ENCODE results near the gene WDR6.

Gene WDR6

DNA sequence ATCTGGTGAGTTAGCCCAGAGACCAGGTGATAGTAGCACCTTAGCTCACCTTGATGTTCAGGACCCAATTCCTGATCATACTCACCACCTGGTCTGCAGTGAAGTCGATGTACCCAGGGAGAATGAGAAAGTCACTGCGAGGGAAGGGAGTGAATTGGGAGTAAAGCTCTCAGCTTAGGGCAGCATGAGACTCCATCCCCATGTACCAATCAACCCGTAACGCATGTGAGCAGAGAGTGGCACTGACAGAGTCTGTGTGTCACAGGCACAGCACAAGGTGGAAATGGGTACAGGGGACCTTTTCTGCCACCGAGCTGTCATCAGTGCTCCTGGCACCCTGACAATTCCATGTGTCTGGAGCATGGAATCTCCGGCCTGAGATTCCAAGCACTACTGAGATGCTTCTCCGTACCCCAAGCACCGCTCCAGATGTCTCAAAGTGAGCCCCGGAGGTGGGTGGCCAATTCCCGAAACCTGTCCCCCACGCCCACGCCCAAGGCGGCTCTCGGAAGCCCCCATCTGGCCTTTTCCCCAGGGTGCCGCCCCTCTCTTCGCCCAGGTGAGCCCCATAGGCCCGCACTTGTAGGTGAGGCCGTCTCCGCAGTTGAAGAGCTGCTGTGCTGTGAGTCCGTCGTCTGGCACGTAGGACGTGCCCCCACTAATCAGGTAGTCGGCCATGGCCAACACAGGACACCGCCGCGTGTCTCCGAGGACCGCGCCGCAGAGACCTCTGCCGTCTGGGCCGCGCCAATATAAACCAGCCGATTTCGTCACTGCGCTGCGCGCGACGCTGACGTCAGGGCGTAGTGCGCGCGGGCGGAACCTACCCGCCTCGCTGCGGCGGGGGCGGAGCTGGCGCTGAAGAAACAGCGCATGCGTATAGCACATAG, 21.7 kb downstream of the WDR6 start, which contains the start of gene IMPDH2:
Gene IMPDH2 (minus strand): TSS at position 726 of the 890 bp plus-strand sequence. CDS start 48 bp downstream, at position 678.
- peak; percentile 93 to 94 for DNase-seq

GRCh38 chr3:49029563-49029884, 22.3 kb downstream of the WDR6 start:
- no peak for DNase-seq

GRCh38 chr3:49030321-49030720, 23.1 kb downstream of the WDR6 start:
- DNase-seq, result no peak

GRCh38 chr3:49032646-49033304, 25.6 kb downstream of the WDR6 start:
- no peak for DNase-seq

DNA sequence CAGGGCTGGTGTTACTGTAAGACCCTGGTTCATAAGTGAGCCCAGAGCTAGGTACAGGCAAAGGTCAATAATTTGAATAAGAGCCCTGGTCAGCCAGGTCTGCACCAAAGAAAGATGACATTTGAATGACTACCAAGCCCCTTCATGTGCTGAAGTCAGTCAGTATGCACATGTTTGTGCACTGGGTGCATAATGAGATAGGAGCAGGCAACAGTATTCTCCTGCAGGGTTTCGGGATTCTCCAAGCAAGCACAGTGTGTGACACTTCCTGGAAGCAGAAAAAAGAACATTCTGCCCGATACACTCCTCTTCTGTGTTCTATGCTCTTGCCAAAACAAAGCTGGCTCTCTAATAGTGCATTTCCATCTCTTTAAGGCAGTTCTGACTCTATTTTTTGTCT, 27.5 kb downstream of the WDR6 start:
- DNase-seq, result no peak

GRCh38 chr3:49035281-49035680, 28.1 kb downstream of the WDR6 start:
- no peak for DNase-seq

DNA sequence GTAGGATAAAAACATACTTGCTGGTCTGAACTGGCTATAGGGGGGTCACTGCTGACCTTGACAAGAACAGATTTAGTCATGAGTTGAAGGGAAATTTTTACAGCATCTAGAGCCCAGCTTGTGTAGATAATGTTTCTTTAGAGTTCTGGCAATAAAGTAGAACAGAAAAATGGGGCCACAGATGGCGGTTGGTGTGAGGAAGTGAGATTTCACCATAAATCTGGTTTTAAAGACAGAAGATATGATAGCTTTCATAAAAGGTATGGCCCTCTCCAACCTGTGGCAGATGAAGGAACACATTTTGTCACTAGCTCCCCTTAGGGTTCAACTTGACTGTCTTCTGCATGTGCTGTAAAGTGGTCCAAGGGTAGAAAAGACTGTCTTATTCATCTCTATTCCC, 46.4 kb downstream of the WDR6 start:
- DNase-seq, result no peak

GRCh38 chr3:49054344-49054862, 47.2 kb downstream of the WDR6 start:
- DNase-seq, result no peak

- DNase-seq, result no peak
These were observed 50.1 kb downstream of the WDR6 start for GRCh38 chr3:49057268-49057667.

GRCh38 chr3:49058011-49058410, 50.8 kb downstream of the WDR6 start:
- no peak for DNase-seq

Data from activated CD4-positive, alpha-beta T cell treated with anti-CD3 and anti-CD28 coated beads, Interleukin-2, amount 50 U/mL, for 48 hours (primary cell).